HepG2 (cell line): ENCODE data around the gene DOC2A. TPM values are rescaled to one million over a fixed set of nuclear protein-coding genes. Genes with fewer than 3 reads are reported as not detected.

ENCODE experiments used
- ESRRA ChIP-seq: sonication (generic); formaldehyde crosslinking; IDR thresholded peaks from 2 replicates; pipeline ENCODE4 v1.5.1; 2020; ENCODE audit warnings: mild to moderate bottlenecking, low read depth, missing genetic modification reagents
- GATA4 ChIP-seq: sonication (generic); IDR thresholded peaks from 2 replicates; pipeline ENCODE4 v1.6.1; 2016; ENCODE audit warnings: antibody characterized with exemption, low read depth, borderline replicate concordance
- HES4 ChIP-seq: sonication (generic); formaldehyde crosslinking; IDR thresholded peaks from 2 replicates; pipeline ENCODE4 v1.9.0; 2021; ENCODE audit warnings: mild to moderate bottlenecking, missing genetic modification reagents, borderline replicate concordance
- KAT2B ChIP-seq: fragments of 150-350 bp; IDR thresholded peaks from 2 replicates; pipeline ENCODE4 v1.6.1; 2014; ENCODE audit warnings: low read depth, low read length, borderline replicate concordance
- KMT2A ChIP-seq: sonication (generic); formaldehyde crosslinking; IDR thresholded peaks from 2 replicates; pipeline ENCODE4 v1.4.0; 2020; ENCODE audit warnings: missing genetic modification reagents
- PHF20 ChIP-seq: sonication (generic); formaldehyde crosslinking; IDR thresholded peaks from 2 replicates; pipeline ENCODE4 v1.5.0; 2020; ENCODE audit warnings: mild to moderate bottlenecking, missing genetic modification reagents
- SAFB2 ChIP-seq: sonication (generic); formaldehyde crosslinking; IDR thresholded peaks from 2 replicates; pipeline ENCODE4 v1.5.1; 2020; ENCODE audit warnings: missing genetic modification reagents, low read depth, mild to moderate bottlenecking, borderline replicate concordance
- SNRNP70 ChIP-seq: fragments of 200-400 bp; formaldehyde crosslinking; IDR thresholded peaks from 2 replicates; pipeline ENCODE4 v1.6.1; 2017; ENCODE audit warnings: mild to moderate bottlenecking, low read depth, low read length, moderate library complexity
- SP2 ChIP-seq: sonication (generic); formaldehyde crosslinking; IDR thresholded peaks from 2 replicates; pipeline ENCODE4 v1.5.1; 2020; ENCODE audit warnings: mild to moderate bottlenecking, missing genetic modification reagents
- ZHX1 ChIP-seq: sonication (generic); formaldehyde crosslinking; IDR thresholded peaks from 2 replicates; pipeline ENCODE4 v1.8.1; 2022; ENCODE audit warnings: low read depth, mild to moderate bottlenecking, missing genetic modification reagents
- ZMYM4 ChIP-seq: sonication (generic); formaldehyde crosslinking; IDR thresholded peaks from 2 replicates; pipeline ENCODE4 v1.8.1; 2023; ENCODE audit warnings: mild to moderate bottlenecking, missing genetic modification reagents
- ZNF225 ChIP-seq: sonication (generic); formaldehyde crosslinking; IDR thresholded peaks from 2 replicates; pipeline ENCODE4 v1.4.0; 2020; ENCODE audit warnings: mild to moderate bottlenecking, missing genetic modification reagents
- ZNF382 ChIP-seq: sonication (generic); formaldehyde crosslinking; IDR thresholded peaks from 2 replicates; pipeline ENCODE4 v1.5.0; 2020; ENCODE audit warnings: missing genetic modification reagents, mild to moderate bottlenecking, borderline replicate concordance
- ZNF432 ChIP-seq: sonication (generic); formaldehyde crosslinking; IDR thresholded peaks from 2 replicates; pipeline ENCODE4 v1.5.0; 2020; ENCODE audit warnings: missing genetic modification reagents, mild to moderate bottlenecking, borderline replicate concordance
- ZNF44 ChIP-seq: sonication (generic); formaldehyde crosslinking; IDR thresholded peaks from 2 replicates; pipeline ENCODE4 v1.5.1; 2020; ENCODE audit warnings: mild to moderate bottlenecking, missing genetic modification reagents
- ZNF704 ChIP-seq: sonication (generic); formaldehyde crosslinking; IDR thresholded peaks from 2 replicates; pipeline ENCODE4 v1.8.1; 2023; ENCODE audit warnings: mild to moderate bottlenecking, inconsistent platforms, moderate library complexity, missing genetic modification reagents, borderline replicate concordance
- polyA plus RNA-seq, 8 experiments: library from polyadenylated mRNA; depleted of rRNA in 3 of 8; stranded (reverse) in 7 of 8; unstranded in 1 of 8; fragments of >200 nt; fragmentation: Illumina TruSeq in 4 of 8; extraction: Trizol in 4 of 8; gene quantifications; 2 replicates each; pipeline versions ENCODE4 v1.2.1 to v1.2.3, GENCODE V29; 2011 to 2016; ENCODE audit warnings: low read depth in 4 of 8, missing spikeins in 1 of 8, mixed read lengths in 1 of 8; ENCODE audit not compliant: insufficient read depth in 1 of 8
- total RNA-seq, 5 experiments: library from RNA; depleted of rRNA; stranded (reverse); fragments of >200 nt; fragmentation: Illumina TruSeq; extraction: Trizol; gene quantifications; 2 replicates each; pipeline ENCODE4 v1.2.3, GENCODE V29; 2016; ENCODE audit warnings: low read depth in 1 of 5
- TF ChIP-seq, protein P1 (sequence below): fragments of 450-650 bp; IDR thresholded peaks from 2 replicates; pipeline ENCODE4 v1.6.1; 2017; ENCODE audit warnings: mild to moderate bottlenecking
- TF ChIP-seq, protein P2 (sequence below): sonication (generic); formaldehyde crosslinking; IDR thresholded peaks from 2 replicates; pipeline ENCODE4 v1.4.0; 2020; ENCODE audit warnings: mild to moderate bottlenecking, low read depth, missing genetic modification reagents
- TF ChIP-seq, protein P3 (sequence below): sonication (generic); formaldehyde crosslinking; conservative IDR thresholded peaks from 2 replicates; pipeline ENCODE4 v1.8.0; 2022; ENCODE audit warnings: missing genetic modification reagents

DOC2A gene
- total and polyA plus RNA-seq, 2 of the 13 experiments (the other 11 are each of a cell fraction or from before 2014, with no cell fraction given): 0.15 to 0.55 TPM

GRCh38 chr16:29995324-29995910 is 15.4 kb downstream of the DOC2A start, which contains the start of gene HIRIP3 (continued):
- TF ChIP-seq, protein P1, sequence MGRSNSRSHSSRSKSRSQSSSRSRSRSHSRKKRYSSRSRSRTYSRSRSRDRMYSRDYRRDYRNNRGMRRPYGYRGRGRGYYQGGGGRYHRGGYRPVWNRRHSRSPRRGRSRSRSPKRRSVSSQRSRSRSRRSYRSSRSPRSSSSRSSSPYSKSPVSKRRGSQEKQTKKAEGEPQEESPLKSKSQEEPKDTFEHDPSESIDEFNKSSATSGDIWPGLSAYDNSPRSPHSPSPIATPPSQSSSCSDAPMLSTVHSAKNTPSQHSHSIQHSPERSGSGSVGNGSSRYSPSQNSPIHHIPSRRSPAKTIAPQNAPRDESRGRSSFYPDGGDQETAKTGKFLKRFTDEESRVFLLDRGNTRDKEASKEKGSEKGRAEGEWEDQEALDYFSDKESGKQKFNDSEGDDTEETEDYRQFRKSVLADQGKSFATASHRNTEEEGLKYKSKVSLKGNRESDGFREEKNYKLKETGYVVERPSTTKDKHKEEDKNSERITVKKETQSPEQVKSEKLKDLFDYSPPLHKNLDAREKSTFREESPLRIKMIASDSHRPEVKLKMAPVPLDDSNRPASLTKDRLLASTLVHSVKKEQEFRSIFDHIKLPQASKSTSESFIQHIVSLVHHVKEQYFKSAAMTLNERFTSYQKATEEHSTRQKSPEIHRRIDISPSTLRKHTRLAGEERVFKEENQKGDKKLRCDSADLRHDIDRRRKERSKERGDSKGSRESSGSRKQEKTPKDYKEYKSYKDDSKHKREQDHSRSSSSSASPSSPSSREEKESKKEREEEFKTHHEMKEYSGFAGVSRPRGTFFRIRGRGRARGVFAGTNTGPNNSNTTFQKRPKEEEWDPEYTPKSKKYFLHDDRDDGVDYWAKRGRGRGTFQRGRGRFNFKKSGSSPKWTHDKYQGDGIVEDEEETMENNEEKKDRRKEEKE: no peak
- TF ChIP-seq ZHX1: no peak
- TF ChIP-seq GATA4: no peak; the same call in 1 of the 2 replicates
- no peak for TF ChIP-seq ESRRA (CRISPR knock-in tag)
- no peak for TF ChIP-seq ZNF704 (CRISPR knock-in tag)
- TF ChIP-seq ZNF225: no peak
- 0 out of 2 replicates have a peak, but pooled peaks have one; percentile 15 for TF ChIP-seq KMT2A
- TF ChIP-seq ZMYM4 (CRISPR knock-in tag): no peak
- peak; percentile 74; the same call in 1 of the 2 replicates for TF ChIP-seq HES4
- no peak for TF ChIP-seq SP2 (CRISPR knock-in tag)
- no peak for TF ChIP-seq PHF20
- TF ChIP-seq SNRNP70: no peak
- TF ChIP-seq SAFB2 (CRISPR knock-in tag): peak; percentile 80
- TF ChIP-seq, protein P2, sequence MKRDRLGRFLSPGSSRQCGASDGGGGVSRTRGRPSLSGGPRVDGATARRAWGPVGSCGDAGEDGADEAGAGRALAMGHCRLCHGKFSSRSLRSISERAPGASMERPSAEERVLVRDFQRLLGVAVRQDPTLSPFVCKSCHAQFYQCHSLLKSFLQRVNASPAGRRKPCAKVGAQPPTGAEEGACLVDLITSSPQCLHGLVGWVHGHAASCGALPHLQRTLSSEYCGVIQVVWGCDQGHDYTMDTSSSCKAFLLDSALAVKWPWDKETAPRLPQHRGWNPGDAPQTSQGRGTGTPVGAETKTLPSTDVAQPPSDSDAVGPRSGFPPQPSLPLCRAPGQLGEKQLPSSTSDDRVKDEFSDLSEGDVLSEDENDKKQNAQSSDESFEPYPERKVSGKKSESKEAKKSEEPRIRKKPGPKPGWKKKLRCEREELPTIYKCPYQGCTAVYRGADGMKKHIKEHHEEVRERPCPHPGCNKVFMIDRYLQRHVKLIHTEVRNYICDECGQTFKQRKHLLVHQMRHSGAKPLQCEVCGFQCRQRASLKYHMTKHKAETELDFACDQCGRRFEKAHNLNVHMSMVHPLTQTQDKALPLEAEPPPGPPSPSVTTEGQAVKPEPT (CRISPR knock-in tag): no peak
- no peak for TF ChIP-seq KAT2B
- TF ChIP-seq, protein P3, sequence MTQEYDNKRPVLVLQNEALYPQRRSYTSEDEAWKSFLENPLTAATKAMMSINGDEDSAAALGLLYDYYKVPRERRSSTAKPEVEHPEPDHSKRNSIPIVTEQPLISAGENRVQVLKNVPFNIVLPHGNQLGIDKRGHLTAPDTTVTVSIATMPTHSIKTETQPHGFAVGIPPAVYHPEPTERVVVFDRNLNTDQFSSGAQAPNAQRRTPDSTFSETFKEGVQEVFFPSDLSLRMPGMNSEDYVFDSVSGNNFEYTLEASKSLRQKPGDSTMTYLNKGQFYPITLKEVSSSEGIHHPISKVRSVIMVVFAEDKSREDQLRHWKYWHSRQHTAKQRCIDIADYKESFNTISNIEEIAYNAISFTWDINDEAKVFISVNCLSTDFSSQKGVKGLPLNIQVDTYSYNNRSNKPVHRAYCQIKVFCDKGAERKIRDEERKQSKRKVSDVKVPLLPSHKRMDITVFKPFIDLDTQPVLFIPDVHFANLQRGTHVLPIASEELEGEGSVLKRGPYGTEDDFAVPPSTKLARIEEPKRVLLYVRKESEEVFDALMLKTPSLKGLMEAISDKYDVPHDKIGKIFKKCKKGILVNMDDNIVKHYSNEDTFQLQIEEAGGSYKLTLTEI: no peak
- TF ChIP-seq ZNF44 (CRISPR knock-in tag): no peak
- no peak for TF ChIP-seq ZNF382 (CRISPR knock-in tag)
- TF ChIP-seq ZNF432 (CRISPR knock-in tag): no peak
